AG04450 (cell line): ENCODE data around the gene CBFB. TPM values are rescaled to one million over a fixed set of nuclear protein-coding genes. Genes with fewer than 3 reads are reported as not detected.

Experiments used
- CTCF ChIA-PET: fragments of 300-600, 350-600 bp; formaldehyde crosslinking; extraction: SDS; loops from one replicate; lab custom pipeline; 2022; ENCODE audit warnings: antibody characterized with exemption, inconsistent platforms; lab: Charles Lee
- POLR2A ChIA-PET: fragments of 350-600 bp; formaldehyde crosslinking; extraction: SDS; loops from one replicate; lab custom pipeline; 2021; ENCODE audit warnings: antibody characterized with exemption, inconsistent platforms; lab: Yijun Ruan, JAX
- DNase-seq: peaks from one replicate; pipeline ENCODE4 v3.0.0-alpha.2; 2011; ENCODE audit warnings: low read depth, low spot score
- H3K27ac ChIP-seq: one replicate; pipeline ENCODE4 v1.5.1; 2012; ENCODE audit warnings: low read depth, low read length, control low read depth
- H3K27me3 ChIP-seq: one replicate; pipeline ENCODE4 v1.6.0; 2012; ENCODE audit warnings: low read length; ENCODE audit not compliant: control insufficient read depth, insufficient read depth
- H3K4me3 ChIP-seq: 2 replicates; pipeline ENCODE4 v1.5.1; 2011; ENCODE audit warnings: mild to moderate bottlenecking, low read depth, low read length, control low read depth
- H3K9me3 ChIP-seq: 2 replicates; pipeline ENCODE4 v1.5.1; 2012; ENCODE audit warnings: low read length; ENCODE audit not compliant: control insufficient read depth, insufficient read depth
- CTCF ChIP-seq: IDR thresholded peaks from 2 replicates; pipeline ENCODE4 v1.5.1; 2011; ENCODE audit warnings: low read depth, low read length, control low read depth, inconsistent platforms
- polyA plus RNA-seq: library from polyadenylated mRNA; depleted of rRNA; stranded (reverse); fragments of >200 nt; gene quantifications from 2 replicates; pipeline ENCODE4 v1.2.3, GENCODE V29; 2011

The CBFB gene
- polyA plus RNA-seq, 1 experiment, result 46.1 TPM

GRCh38 chr16:67021321-67021720 is 7.6 kb upstream of the CBFB start:
- H3K4me3 ChIP-seq, result no peak overlapping the region
- TF ChIP-seq CTCF, result no peak
- no peaks in the 10 kb centered on the region for H3K9me3 ChIP-seq
- no peaks in the 10 kb centered on the region for H3K27me3 ChIP-seq
- ChIA-PET POLR2A (no interaction called here), CTCF (no interaction called here)
- DNase-seq, result no peak
- no peak overlapping the region for H3K27ac ChIP-seq

- no peak for TF ChIP-seq CTCF
- H3K27ac ChIP-seq, result no peak overlapping the region
- ChIA-PET CTCF (interaction anchor here (0.6 to 1.3 kb wide), 3 partner anchors 77 to 133 kb away, joined by 3 to 6 read pairs (median 4); no protein-coding TSS in a partner anchor), POLR2A (interaction anchor here (0.5 kb wide), 1 partner anchor 210 kb away, joined by 5 read pairs; no protein-coding TSS in a partner anchor)
- H3K9me3 ChIP-seq, result no peaks in the 10 kb centered on the region
- H3K27me3 ChIP-seq, result no peaks in the 10 kb centered on the region
- H3K4me3 ChIP-seq, result no peak overlapping the region
- DNase-seq, result no peak
These were observed 6.3 kb upstream of the CBFB start for GRCh38 chr16:67022531-67023214.

GRCh38 chr16:67023689-67024088 is 5.3 kb upstream of the CBFB start:
- Histone ChIP-seq H3K4me3 (no peak overlapping the region), H3K9me3 (no peaks in the 10 kb centered on the region), H3K27ac (no peak overlapping the region), H3K27me3 (no peaks in the 10 kb centered on the region)
- CTCF ChIA-PET, result no interaction called here
- POLR2A ChIA-PET, result no interaction called here
- DNase-seq, result no peak
- TF ChIP-seq CTCF, result no peak

GRCh38 chr16:67024384-67025209 is 4.4 kb upstream of the CBFB start:
- POLR2A ChIA-PET, result no interaction called here
- no peak for DNase-seq
- CTCF ChIA-PET, result interaction anchor here (1.6 kb wide), 1 partner anchor 8 kb away, joined by 4 read pairs; no protein-coding TSS in a partner anchor

More at GRCh38 chr16:67024384-67025209, 4.4 kb upstream of the CBFB start:
- Histone ChIP-seq H3K27ac (no peak overlapping the region), H3K9me3 (no peaks in the 10 kb centered on the region), H3K27me3 (no peaks in the 10 kb centered on the region), H3K4me3 (no peak overlapping the region)
- TF ChIP-seq CTCF, result no peak
